DOHH2 (cell line): ENCODE data around the gene KIF26B.

Experiments
- H3F3A ChIP-seq: fragments of 200-600 bp; sonication (generic), shearing (Covaris generic); 2 replicates; pipeline ENCODE4 v1.6.0; 2016; ENCODE audit warnings: antibody characterized with exemption, mild to moderate bottlenecking; ENCODE audit not compliant: control insufficient read depth, insufficient read depth
- H3K27ac ChIP-seq: fragments of 200-600 bp; sonication (generic); 2 replicates; pipeline ENCODE4 v1.5.1; 2014; ENCODE audit warnings: low read depth, mild to moderate bottlenecking, low read length, moderate library complexity
- H3K27me3 ChIP-seq: fragments of 200-600 bp; sonication (generic); 2 replicates; pipeline ENCODE4 v1.6.1; 2014; ENCODE audit warnings: mild to moderate bottlenecking, low read length, mixed read lengths; ENCODE audit not compliant: control insufficient read depth
- H3K36me3 ChIP-seq: fragments of 200-600 bp; sonication (generic); 2 replicates; pipeline ENCODE4 v1.6.1; 2014; ENCODE audit warnings: mild to moderate bottlenecking, low read length, moderate library complexity, mixed read lengths; ENCODE audit not compliant: control insufficient read depth
- H3K4me1 ChIP-seq: fragments of 200-600 bp; sonication (generic); 2 replicates; pipeline ENCODE4 v1.6.1; 2014; ENCODE audit warnings: mild to moderate bottlenecking, low read length, mixed read lengths; ENCODE audit not compliant: control insufficient read depth
- H3K4me2 ChIP-seq: fragments of 200-600 bp; sonication (generic); 2 replicates; pipeline ENCODE4 v1.6.0; 2014; ENCODE audit warnings: mild to moderate bottlenecking, low read length, moderate library complexity
- H3K4me3 ChIP-seq: fragments of 200-600 bp; sonication (generic); 2 replicates; pipeline ENCODE4 v1.5.1; 2014; ENCODE audit warnings: mild to moderate bottlenecking, low read length, mixed read lengths
- H3K79me2 ChIP-seq: fragments of 200-600 bp; sonication (generic); 2 replicates; pipeline ENCODE4 v1.6.1; 2014; ENCODE audit warnings: mild to moderate bottlenecking, low read length, mixed read lengths; ENCODE audit not compliant: control insufficient read depth
- H3K9me2 ChIP-seq: fragments of 200-600 bp; sonication (generic); replicated peaks from 2 replicates; pipeline ENCODE4 v1.6.1; 2014; ENCODE audit warnings: mild to moderate bottlenecking, low read length, mixed read lengths; ENCODE audit not compliant: control insufficient read depth
- H3K9me3 ChIP-seq: fragments of 200-600 bp; sonication (generic); 2 replicates; pipeline ENCODE4 v1.6.1; 2014; ENCODE audit warnings: antibody characterized with exemption, low read length, mixed read lengths; ENCODE audit not compliant: control insufficient read depth, insufficient read depth
- H4K20me1 ChIP-seq: fragments of 200-600 bp; sonication (generic); 2 replicates; pipeline ENCODE4 v1.6.0; 2014; ENCODE audit warnings: low read depth, mild to moderate bottlenecking, antibody characterized with exemption, low read length, moderate library complexity; ENCODE audit not compliant: control insufficient read depth, insufficient read depth
- EZH2phosphoT487 ChIP-seq: fragments of 200-600 bp; sonication (generic); IDR thresholded peaks from 2 replicates; pipeline ENCODE4 v1.6.1; 2017; ENCODE audit warnings: borderline replicate concordance, mild to moderate bottlenecking, antibody characterized with exemption, low read length, moderate library complexity, mixed read lengths
- TF ChIP-seq, protein P1 (sequence below): fragments of 200-600 bp; sonication (generic); IDR thresholded peaks from one replicate; pipeline ENCODE4 v1.5.1; 2014; ENCODE audit warnings: antibody characterized with exemption, mild to moderate bottlenecking, low read depth, low read length; ENCODE audit not compliant: poor library complexity, severe bottlenecking

KIF26B gene

DNA sequence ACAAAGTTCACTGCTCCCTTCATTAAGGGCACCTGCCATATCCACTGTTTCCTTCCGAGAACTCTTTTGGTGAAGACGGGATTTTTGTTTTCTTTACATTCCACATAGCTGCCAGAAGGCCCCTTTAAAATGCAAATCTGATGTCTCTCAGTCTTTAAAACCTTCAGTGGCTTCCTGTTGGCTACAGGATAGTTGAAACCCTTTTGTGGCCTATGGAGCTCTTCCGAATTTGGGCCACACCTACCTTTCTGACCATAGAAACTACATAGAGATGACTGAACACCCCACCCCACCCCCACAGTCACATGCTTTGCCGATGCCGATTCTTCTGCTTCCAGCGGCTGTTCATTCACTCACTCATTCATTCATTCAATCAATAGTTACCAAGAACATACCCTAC, 502.6 kb downstream of the KIF26B start:
- Histone ChIP-seq H3K4me2 (no peak overlapping the region), H3K27me3 (peaks cover 4% of the 10 kb centered on the region; the same call in 1 of the 2 replicates), H4K20me1 (no peaks in the 10 kb centered on the region), H3K4me1 (no peaks in the 10 kb centered on the region), H3K36me3 (no peaks in the 10 kb centered on the region), H3F3A (no peaks in the 10 kb centered on the region), H3K79me2 (no peaks in the 10 kb centered on the region), H3K9me3 (no peaks in the 10 kb centered on the region), H3K4me3 (no peak overlapping the region), H3K9me2 (no peaks in the 10 kb centered on the region), H3K27ac (no peak overlapping the region)
- TF ChIP-seq, protein P1, sequence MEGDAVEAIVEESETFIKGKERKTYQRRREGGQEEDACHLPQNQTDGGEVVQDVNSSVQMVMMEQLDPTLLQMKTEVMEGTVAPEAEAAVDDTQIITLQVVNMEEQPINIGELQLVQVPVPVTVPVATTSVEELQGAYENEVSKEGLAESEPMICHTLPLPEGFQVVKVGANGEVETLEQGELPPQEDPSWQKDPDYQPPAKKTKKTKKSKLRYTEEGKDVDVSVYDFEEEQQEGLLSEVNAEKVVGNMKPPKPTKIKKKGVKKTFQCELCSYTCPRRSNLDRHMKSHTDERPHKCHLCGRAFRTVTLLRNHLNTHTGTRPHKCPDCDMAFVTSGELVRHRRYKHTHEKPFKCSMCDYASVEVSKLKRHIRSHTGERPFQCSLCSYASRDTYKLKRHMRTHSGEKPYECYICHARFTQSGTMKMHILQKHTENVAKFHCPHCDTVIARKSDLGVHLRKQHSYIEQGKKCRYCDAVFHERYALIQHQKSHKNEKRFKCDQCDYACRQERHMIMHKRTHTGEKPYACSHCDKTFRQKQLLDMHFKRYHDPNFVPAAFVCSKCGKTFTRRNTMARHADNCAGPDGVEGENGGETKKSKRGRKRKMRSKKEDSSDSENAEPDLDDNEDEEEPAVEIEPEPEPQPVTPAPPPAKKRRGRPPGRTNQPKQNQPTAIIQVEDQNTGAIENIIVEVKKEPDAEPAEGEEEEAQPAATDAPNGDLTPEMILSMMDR, result no peak
- TF ChIP-seq EZH2phosphoT487, result no peak

DNA sequence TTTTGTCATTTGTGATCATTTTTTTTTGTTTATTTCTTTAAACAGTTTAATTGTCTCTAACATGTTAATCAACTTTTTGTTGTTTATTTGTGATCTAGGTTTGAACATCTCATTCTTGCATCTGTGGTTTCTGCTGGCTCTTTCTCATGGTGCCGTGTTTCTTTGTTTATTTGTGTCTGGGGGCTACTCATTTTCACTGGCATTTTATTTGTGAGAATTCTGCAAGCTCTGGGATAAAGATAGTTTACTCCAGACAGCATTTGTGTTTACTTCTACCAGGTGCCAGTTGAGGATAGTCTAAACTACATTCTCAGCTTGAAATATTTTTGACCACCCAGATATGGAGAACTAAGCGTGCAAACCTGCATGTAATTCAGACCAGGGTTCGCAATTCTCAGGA, 508.6 kb downstream of the KIF26B start:
- no peaks in the 10 kb centered on the region for H3K4me1 ChIP-seq
- H3K79me2 ChIP-seq, result no peaks in the 10 kb centered on the region
- H3K36me3 ChIP-seq, result no peaks in the 10 kb centered on the region
- H3K4me2 ChIP-seq, result no peak overlapping the region
- H4K20me1 ChIP-seq, result no peaks in the 10 kb centered on the region
- H3K9me3 ChIP-seq, result no peaks in the 10 kb centered on the region
- H3F3A ChIP-seq, result no peaks in the 10 kb centered on the region
- no peak overlapping the region for H3K4me3 ChIP-seq
- no peak overlapping the region for H3K27ac ChIP-seq
- no peaks in the 10 kb centered on the region for H3K9me2 ChIP-seq
- TF ChIP-seq EZH2phosphoT487, result no peak
- TF ChIP-seq, protein P1, result no peak
- H3K27me3 ChIP-seq, result no peaks in the 10 kb centered on the region

DNA sequence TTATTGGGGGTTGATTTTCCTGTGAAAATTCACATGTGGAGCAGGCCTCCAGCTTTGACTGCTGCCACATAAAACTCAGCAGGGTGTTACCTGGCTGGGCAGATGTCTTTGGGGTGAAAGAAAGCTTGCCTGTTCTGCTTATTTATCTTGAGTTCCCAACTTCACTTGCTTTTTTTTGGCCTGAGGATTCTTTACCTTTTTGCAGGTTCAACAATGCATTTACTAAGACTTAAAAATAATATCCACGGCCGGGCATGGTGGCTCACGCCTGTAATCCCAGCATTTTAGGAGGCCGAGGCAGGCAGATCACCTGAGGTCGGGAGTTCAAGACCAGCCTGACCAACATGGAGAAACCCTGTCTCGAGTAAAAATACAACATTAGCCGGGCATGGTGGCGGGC, 509.1 kb downstream of the KIF26B start:
- H4K20me1 ChIP-seq, result no peaks in the 10 kb centered on the region
- no peaks in the 10 kb centered on the region for H3K27me3 ChIP-seq
- no peaks in the 10 kb centered on the region for H3K4me1 ChIP-seq
- H3K4me3 ChIP-seq, result no peak overlapping the region
- no peaks in the 10 kb centered on the region for H3K79me2 ChIP-seq
- H3F3A ChIP-seq, result no peaks in the 10 kb centered on the region
- H3K4me2 ChIP-seq, result no peak overlapping the region
- H3K9me2 ChIP-seq, result no peaks in the 10 kb centered on the region
- H3K27ac ChIP-seq, result no peak overlapping the region
- TF ChIP-seq EZH2phosphoT487, result no peak
- TF ChIP-seq, protein P1, result no peak
- H3K36me3 ChIP-seq, result no peaks in the 10 kb centered on the region
- no peaks in the 10 kb centered on the region for H3K9me3 ChIP-seq

DNA sequence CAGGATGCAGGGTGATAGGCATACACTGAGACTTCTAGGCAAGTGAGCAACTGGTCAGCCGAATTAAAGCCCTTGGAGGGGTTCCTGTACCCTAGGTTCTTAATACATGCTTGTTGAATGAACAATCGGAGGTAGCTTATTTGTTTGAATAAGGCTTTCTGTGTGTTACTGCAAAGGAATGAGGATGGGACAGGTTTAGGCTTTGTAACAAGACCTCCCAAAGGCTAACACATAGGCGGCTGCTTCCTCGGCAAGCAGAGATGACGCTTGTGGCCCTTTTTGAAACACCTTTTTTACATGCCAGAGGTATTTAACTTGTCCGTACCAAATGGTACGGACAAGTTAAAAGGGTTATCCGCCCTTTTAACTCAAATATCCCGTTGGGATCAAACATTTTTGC, 511.6 kb downstream of the KIF26B start:
- H3K27ac ChIP-seq, result no peak overlapping the region
- no peak overlapping the region for H3K4me3 ChIP-seq
- H3K4me2 ChIP-seq, result no peak overlapping the region
- no peaks in the 10 kb centered on the region for H3K9me2 ChIP-seq
- peaks cover 13% of the 10 kb centered on the region for H3K4me1 ChIP-seq
- TF ChIP-seq, protein P1, result no peak
- TF ChIP-seq EZH2phosphoT487, result no peak
- H4K20me1 ChIP-seq, result no peaks in the 10 kb centered on the region
- no peaks in the 10 kb centered on the region for H3K79me2 ChIP-seq
- no peaks in the 10 kb centered on the region for H3K36me3 ChIP-seq
- H3K27me3 ChIP-seq, result no peaks in the 10 kb centered on the region
- no peaks in the 10 kb centered on the region for H3K9me3 ChIP-seq
- no peaks in the 10 kb centered on the region for H3F3A ChIP-seq
